Globus pallidus (tissue), 1 donor: ENCODE results near the gene GAL3ST1.
"Not testable (repeated sequence)": the region's sequence is repeated elsewhere in the genome, so short reads cannot be mapped to it uniquely, and the experiment has no call there.

ENCODE experiments used
- DNase-seq: peaks from one replicate; pipeline ENCODE4 v3.0.0-alpha.2; 2015; ENCODE audit warnings: low spot score

GAL3ST1 gene, protein sequence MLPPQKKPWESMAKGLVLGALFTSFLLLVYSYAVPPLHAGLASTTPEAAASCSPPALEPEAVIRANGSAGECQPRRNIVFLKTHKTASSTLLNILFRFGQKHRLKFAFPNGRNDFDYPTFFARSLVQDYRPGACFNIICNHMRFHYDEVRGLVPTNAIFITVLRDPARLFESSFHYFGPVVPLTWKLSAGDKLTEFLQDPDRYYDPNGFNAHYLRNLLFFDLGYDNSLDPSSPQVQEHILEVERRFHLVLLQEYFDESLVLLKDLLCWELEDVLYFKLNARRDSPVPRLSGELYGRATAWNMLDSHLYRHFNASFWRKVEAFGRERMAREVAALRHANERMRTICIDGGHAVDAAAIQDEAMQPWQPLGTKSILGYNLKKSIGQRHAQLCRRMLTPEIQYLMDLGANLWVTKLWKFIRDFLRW

GRCh38 chr22:30574095-30574981 is at the start of gene GAL3ST1:
TSS of gene GAL3ST1 (minus strand) at chr22:30574665. CDS start at chr22:30557392, 17,273 bp downstream.
- DNase-seq = peak; percentile 94

- DNase-seq = not testable (repeated sequence)
Measured at GRCh38 chr22:30619909-30620308, 45.4 kb upstream of the GAL3ST1 start.

GRCh38 chr22:30617819-30618218 is 43.4 kb upstream of the GAL3ST1 start:
- no peak for DNase-seq

- no peak for DNase-seq
Measured at GRCh38 chr22:30615543-30615954, 41.1 kb upstream of the GAL3ST1 start.

GRCh38 chr22:30614879-30615278 is 40.4 kb upstream of the GAL3ST1 start:
- DNase-seq = no peak

DNA sequence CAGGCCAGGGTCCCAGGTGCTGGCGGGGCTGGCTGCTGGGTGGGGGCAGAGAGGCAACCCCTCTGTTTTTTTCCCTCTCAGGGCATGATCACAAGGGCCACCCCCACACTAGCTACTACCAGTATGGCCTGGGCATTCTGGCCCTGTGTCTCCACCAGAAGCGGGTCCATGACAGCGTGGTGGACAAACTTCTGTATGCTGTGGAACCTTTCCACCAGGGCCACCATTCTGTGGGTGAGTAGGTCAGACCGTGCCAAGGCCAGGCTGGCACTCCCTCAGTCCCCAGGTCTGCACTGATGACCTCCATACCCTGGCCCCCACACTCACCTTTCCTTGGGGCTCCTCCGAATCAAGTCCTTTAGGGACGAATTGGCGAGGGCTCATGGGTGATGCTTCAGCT is 39.8 kb upstream of the GAL3ST1 start:
- no peak for DNase-seq

- DNase-seq = no peak
Measured at GRCh38 chr22:30612789-30613188, 38.3 kb upstream of the GAL3ST1 start.

DNA sequence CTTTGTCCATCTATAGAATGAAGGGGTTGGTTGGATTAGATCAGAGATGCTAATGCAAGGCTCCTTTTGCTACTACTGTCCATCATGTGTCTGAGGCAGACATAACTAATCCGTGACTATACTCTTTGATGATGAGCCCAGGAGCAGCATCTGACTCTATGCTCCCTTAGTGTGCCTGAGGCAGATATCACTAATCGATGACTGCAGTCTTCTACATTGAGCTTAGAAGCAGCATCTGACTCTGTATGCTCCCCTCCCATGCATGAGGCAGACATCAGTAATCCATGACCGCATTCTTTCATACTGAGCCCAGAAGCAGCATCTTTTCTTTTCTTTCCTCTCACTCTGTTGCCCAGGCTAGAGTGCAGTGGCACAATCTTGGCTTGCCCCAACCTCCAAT is 36.7 kb upstream of the GAL3ST1 start:
- DNase-seq = no peak

DNA sequence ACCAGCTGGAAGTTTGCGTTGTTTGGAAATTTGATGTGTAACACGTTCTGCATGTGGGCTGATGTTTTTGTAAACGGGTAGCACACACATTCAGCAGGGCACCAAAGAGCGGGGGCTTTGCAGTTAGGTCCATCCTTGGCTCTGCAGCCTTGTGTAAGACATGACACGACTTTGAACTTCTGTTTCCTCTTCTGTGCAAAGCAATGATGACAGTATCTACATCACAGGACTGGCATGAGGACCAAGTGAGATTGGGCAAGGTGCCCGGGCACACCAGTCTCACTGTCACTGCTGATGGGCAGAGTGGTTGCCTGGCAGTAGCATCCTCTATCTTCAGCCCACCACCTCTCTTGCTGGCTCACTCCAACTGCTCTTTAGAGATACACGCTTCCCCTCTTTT is 35.8 kb upstream of the GAL3ST1 start:
- DNase-seq = no peak

- DNase-seq = peak; percentile 38
Measured at GRCh38 chr22:30609260-30610185, 35.1 kb upstream of the GAL3ST1 start.

DNA sequence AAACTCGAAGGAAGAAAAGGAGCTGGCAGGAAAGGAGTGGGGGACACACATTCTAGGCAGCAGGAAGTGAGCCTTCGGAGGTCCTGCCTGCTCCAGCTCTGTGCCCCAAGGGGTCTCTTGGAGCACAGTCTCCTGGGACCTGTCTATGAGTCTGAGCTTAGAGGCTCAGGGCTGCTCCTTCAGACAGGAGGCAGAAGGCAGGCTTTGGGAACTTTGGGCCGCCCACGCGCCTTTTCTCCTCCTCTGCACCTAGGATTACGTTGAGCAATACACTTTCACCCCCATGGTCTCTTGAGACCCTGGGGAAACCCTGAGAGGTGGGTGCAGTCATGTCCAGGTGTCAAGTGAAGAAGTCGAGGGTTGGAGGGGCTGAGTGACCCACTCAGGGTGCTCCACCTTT is 33.5 kb upstream of the GAL3ST1 start:
- DNase-seq = no peak

DNA sequence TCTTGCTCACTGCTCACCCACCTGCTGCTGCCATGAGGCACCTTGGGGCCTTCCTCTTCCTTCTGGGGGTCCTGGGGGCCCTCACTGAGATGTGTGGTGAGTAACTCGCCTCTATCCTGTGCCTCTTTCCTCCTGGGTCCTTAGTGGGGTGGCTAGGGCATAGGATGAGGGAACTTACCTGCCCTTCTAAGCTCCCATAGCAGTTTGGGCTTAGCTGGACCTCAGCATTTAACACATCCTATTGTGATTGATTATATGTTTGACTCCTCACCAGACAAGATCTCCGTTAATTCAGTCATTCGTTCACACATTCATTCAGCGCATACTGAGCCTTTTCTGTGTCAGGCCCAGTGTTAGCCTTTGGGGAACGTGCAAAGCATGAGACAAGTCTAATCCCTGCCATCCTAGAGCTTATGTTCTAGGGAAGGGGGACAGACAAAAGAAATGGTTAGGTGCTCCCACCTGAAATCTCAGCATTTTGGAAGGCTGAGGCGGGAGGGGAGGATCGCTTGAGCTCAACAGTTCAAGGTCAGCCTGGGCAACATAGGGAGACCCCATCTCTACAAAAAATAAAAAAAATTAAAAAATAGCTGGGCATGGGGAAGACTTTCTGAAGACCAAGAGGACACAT is 33.0 kb upstream of the GAL3ST1 start:
- DNase-seq = no peak

DNA sequence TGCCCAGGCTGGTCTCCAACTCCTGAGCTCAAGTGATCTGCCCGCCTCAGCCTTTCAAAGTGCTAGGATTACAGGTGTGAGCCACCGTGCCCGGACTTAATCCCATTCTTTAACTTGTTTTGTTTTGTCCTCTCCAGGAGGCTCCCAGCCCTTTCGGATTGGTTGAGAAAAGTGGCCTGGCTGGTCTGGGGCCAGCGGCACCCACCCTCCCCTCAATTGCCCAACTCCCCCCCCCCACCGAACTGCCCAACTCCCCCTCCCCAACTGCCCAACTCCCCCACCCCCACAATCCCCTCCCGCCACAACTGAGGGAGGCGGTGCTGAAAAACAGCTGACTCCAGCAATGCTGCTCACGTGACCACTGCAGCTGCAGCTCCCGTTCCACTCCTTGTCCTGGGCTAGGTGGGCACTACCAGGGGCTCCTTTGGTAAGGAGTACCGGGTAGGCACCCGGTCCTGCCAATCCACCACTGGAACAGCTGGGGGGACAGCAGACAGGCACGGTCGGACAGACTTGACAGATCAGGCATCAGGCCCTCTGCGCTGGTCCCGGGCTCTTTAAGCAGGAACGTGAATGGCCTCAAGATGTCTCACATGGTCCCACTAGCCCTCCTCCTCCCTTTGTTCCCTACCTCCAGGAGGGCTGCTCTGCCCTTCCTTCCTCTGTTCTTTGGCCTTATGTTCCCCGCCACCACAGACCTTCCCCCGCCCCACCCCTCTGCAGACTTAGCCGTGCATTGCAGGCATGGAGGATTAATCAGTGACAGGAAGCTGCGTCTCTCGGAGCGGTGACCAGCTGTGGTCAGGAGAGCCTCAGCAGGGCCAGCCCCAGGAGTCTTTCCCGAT is 32.2 kb upstream of the GAL3ST1 start, which contains the start of gene TCN2:
TCN2 (plus strand) TSS at position 720 of the 845 bp plus-strand sequence. CDS start 158 bp downstream, outside the sequence.
- DNase-seq = peak; percentile 84

GRCh38 chr22:30605449-30606110 is 31.1 kb upstream of the GAL3ST1 start:
- peak; percentile 48 for DNase-seq

GRCh38 chr22:30604723-30605122 is 30.3 kb upstream of the GAL3ST1 start:
- no peak for DNase-seq

DNA sequence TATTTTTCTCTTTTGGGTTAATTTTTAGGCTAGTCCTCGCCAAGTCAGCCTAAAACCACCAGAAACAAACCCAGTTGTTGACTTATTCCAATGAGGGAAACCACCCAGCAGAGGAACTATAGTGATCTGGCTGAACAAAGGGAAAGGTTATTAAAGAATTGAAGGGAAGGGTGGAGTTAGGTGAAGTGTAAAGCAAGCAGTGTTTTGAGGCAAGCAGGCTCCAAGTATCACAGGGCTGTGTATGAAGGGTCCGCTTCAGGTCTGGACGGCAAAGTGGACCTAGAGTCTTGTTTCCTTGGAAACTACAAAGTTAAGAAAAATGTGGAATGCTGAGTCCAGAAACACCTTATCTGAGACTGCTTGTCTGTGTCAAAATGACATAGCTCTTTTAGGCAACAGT is 29.3 kb upstream of the GAL3ST1 start:
- DNase-seq = no peak

- no peak for DNase-seq
Measured at GRCh38 chr22:30602049-30602448, 27.6 kb upstream of the GAL3ST1 start.

DNA sequence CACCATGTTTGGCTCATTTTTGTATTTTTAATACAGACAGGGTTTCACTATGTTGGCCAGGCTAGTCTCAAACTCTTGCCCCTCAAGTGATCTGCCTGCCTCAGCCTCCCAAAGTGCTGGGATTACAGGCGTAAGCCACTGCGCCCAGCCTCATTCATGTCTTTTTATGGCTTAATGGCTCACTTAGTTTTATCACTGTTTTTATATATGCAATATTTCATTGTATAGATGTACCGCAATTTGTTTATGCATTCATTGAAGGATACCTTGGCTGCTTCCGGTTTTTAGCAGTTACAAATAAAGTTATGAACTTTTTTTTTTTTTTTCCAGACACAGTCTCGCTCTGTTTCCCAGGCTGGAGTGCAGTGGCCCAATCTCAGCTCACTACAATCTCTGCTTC is 27.0 kb upstream of the GAL3ST1 start:
- no peak for DNase-seq

GRCh38 chr22:30600921-30601320 is 26.5 kb upstream of the GAL3ST1 start:
- no peak for DNase-seq

DNA sequence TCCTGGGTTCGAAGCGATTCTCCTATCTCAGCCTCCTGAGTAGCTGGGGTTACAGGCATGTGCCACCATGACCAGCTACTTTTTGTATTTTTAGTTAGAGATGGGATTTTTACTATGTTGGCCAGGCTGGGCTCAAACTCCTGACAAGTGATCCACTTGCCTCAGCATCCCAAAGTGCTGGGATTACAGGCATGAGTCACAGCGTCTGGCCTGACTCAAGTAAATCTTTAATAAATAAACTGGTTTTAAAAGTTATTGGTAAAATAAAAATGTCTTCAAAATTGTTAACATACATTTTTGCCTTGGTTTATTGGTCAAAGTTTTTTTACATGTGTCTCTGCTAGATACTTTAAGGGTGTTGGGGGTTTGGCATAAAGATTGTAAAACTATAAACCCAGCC is 24.5 kb upstream of the GAL3ST1 start:
- no peak for DNase-seq
